LNCAP (cell line): Measurements from ENCODE around the gene RD3L.
A peak's percentile ranks its signal among the peaks of the same experiment; 100 is the strongest.

Experiments used
- TF ChIP-seq, protein P1 (sequence below): fragments of 450-650 bp; IDR thresholded peaks from 2 replicates; pipeline ENCODE4 v1.5.1; 2017; ENCODE audit warnings: mild to moderate bottlenecking

The RD3L gene

DNA sequence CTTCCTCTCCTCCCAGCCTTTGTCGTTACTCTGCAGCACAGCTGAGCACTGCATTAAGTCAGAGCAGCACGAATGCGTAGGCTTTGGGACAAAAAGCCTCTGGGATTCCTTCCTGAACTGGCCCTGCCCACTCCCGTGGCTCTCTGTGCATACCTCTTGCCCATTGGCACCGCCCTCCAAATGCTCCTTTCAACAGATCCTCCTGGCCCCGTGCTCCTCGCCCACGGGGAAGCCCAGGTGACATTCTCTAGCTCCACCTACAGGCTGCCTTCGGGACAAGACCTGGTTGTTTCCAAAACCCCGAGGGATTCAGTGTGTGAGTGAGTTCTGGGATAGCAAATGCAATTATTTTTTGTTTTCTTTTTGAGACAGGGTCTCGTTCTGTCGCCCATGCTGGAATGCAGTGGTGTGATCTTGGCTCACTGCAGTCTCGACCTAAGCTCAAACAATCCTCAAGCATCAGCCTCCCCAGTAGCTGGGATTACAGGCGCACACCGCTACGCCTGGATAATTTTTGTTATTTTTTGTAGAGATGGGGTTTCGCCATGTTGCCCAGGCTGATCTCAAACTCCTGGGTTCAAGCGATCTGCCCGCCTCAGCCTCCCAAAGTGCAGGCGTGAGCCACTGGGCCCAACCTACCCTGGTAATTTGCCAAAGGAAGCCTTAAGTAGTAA is 31.9 kb downstream of the RD3L start:
- TF ChIP-seq, protein P1, sequence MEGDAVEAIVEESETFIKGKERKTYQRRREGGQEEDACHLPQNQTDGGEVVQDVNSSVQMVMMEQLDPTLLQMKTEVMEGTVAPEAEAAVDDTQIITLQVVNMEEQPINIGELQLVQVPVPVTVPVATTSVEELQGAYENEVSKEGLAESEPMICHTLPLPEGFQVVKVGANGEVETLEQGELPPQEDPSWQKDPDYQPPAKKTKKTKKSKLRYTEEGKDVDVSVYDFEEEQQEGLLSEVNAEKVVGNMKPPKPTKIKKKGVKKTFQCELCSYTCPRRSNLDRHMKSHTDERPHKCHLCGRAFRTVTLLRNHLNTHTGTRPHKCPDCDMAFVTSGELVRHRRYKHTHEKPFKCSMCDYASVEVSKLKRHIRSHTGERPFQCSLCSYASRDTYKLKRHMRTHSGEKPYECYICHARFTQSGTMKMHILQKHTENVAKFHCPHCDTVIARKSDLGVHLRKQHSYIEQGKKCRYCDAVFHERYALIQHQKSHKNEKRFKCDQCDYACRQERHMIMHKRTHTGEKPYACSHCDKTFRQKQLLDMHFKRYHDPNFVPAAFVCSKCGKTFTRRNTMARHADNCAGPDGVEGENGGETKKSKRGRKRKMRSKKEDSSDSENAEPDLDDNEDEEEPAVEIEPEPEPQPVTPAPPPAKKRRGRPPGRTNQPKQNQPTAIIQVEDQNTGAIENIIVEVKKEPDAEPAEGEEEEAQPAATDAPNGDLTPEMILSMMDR, result peak; percentile 91

DNA sequence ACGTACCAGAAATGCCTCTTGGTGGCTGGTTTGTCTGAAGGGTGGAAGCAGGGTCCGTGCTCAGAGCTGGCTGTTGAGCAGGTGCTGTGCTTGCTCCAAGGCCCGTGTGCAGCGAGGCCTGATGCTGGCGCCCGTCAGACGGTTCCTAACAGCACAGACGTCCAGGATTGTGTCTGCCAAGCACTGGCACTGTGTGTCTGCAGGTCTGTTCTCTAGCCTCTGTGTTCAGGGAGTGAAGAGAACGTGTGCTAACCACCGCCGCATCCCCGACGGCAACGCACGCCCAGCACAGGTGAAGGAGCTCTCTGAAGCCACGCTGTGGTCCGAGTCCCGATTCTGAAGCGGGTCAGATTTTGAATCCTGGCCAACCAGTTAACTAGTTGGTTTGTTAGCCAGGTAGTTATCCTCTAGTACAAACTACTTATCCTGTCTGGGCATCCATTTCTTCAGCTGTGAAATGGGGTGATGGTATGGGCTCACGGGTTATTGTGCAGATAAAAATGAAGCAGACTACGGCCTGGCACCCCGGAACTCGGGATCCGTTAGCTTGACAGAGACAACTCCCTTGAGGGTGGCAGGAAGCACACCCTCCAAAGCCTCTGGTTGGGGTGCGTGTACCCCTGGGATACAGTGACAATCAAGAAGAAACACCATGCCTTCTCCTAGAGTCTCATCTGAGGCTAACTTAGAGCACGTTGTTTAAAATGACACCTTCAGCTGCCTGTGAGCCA is 32.6 kb downstream of the RD3L start:
- TF ChIP-seq, protein P1, result no peak

DNA sequence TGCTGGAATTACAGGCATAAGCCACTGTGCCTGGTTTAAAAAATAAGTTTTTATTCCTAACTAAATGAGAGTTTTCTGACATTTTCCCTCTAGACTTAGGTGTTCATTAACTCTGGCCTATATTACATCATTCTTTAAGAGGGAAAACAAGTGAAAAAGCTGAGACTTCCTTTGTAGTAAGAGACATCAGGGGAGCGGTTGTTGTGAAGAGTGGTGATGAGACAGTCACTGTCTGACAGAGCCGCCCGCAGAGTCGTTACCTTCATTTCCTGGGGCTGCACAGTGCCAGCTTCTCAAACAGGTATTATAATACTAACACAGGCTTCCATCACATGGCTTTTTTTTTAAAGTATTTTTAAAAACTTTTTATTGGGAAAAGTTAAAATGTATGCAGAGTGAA is 33.7 kb downstream of the RD3L start:
- TF ChIP-seq, protein P1, result no peak

DNA sequence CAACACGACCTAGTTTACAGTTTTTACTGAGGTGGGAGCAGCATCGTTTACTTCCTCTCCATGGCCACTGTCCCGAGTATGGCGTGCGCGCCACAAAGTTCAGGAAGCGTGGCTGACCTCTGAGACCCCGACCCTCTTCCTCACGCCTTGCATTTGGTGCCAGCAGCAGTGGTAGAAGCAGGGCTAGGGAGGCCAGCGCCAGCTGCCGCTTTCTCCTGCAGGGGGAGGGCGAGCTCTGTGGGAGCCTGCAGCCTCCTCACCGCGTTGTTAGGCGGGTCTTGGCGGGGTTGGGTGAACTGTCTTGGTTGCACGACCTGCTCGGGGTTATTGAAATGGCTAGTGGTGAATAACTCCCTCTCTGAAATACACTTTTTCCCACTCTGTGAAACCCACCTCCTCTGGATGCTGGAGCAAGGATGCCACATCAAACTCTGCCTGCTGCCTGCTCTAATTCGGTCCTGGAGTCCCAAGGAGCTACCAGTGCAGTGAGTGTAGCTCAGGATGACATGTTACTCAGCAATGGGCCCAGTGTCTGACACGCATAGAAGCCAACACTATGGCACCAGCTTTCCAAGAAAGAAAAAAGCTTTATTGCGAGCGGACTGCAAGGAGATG is 36.4 kb downstream of the RD3L start:
- TF ChIP-seq, protein P1, result no peak

DNA sequence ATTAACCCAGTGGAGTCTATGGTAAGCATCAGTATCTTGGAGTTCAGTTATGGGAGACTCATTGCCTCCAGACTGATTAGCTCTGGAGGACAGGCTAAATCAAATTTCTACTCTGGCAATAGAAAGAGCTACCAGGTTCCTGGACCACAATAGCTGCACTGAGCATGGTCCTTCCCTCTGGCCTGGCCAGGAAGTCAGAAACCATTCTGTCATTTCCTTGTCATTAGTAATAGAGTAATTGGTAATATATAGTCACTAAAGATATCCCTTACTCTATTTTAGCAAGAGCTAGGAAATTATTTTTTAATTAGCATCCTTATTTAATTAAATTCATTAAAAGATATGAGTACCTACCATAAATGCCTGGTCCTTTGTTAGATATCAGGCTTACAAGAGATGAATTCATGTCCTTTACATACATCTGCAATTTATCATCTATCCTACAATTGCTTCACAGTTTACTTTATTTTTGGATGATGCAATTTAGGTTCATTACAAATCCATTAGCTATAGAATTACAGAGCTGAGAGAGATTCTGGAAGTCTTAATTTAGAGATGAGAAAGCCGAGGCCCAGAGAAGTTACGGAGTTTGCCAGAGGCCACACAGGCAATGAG is 37.7 kb downstream of the RD3L start:
- TF ChIP-seq, protein P1, result no peak

DNA sequence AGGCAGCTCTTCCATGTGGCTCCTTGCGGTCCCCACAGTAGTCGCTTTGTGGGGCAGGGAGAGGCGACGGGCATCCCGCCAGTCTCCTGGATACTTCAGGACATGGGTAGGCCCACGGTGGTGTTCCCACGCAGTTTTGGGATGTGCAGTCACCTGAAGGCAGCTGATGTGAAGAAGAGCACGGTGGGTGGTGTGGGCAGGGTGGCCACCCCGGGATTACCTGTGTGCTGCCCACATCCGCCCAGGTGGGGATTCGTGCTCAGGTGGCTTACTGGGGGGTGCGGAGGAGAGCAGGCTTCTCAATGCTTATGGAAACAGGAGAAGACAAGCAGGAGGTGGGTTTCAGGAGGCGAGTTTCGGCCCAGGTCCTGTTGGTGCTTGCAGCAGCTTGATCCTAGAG is 42.5 kb downstream of the RD3L start:
- TF ChIP-seq, protein P1, result no peak

DNA sequence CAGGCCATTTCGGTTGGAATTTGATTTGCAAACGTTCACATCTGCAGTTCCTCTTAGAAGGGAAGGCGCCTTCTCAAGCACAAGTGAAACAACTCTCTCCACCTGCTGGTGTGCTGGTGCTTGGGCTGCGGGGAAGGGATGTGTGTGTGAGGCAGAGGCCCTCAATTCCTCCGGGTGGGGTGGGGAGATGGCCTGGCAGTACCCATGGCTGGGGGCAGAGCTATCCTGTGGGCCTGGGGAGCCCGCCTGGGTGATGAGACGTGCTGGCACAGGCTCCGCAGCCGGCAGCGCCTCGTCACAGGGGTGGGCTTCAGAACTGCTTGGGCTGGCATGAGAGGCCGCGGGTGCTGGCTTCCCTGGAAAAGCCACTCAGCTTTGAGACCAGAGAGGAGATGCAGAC is 43.0 kb downstream of the RD3L start:
- TF ChIP-seq, protein P1, result no peak
